H1 (cell line): ENCODE measurements around the gene CALML4.
"Not testable (repeated sequence)": the region's sequence is repeated elsewhere in the genome, so short reads cannot be mapped to it uniquely, and the experiment has no call there.

ENCODE experiments used
- CHD7 ChIP-seq: fragments of 300-600 bp; sonication (generic); IDR thresholded peaks from 2 replicates; pipeline ENCODE4 v1.7.1; 2012; ENCODE audit warnings: low read length, moderate library complexity, mild to moderate bottlenecking, inconsistent platforms; ENCODE audit not compliant: insufficient replicate concordance
- CTCF ChIP-seq, 3 experiments: IDR thresholded peaks; 1 replicate in 2 of 3; 2 replicates in 1 of 3; pipeline versions ENCODE4 v1.5.1 to v1.6.1; 2011; ENCODE audit warnings: low read length in 3 of 3, mild to moderate bottlenecking in 3 of 3, inconsistent platforms in 2 of 3, low read depth in 1 of 3, moderate library complexity in 1 of 3; ENCODE audit not compliant: insufficient read depth in 1 of 3; ENCODE audit errors: control extremely low read depth in 1 of 3
- EP300 ChIP-seq, 2 experiments: IDR thresholded peaks; 1 replicate in 1 of 2; 2 replicates in 1 of 2; pipeline ENCODE4 v1.6.1; 2011 to 2012; ENCODE audit warnings: low read depth in 2 of 2, low read length in 2 of 2, mild to moderate bottlenecking in 2 of 2, borderline replicate concordance in 1 of 2, inconsistent platforms in 1 of 2, moderate library complexity in 1 of 2
- EZH2 ChIP-seq: fragments of 200-600 bp; sonication (generic); IDR thresholded peaks from 2 replicates; pipeline ENCODE4 v1.7.1; 2012; ENCODE audit warnings: low read depth, mild to moderate bottlenecking, moderate library complexity, low read length, inconsistent platforms; ENCODE audit not compliant: severe bottlenecking
- MAX ChIP-seq: IDR thresholded peaks from 2 replicates; pipeline ENCODE4 v1.6.1; 2012; ENCODE audit warnings: inconsistent platforms
- NRF1 ChIP-seq: IDR thresholded peaks from 2 replicates; pipeline ENCODE4 v1.6.1; 2011; ENCODE audit warnings: mild to moderate bottlenecking, low read depth, low read length, improper control_type of control experiment
- PHF8 ChIP-seq: fragments of 200-600 bp; sonication (generic); conservative IDR thresholded peaks from 2 replicates; pipeline ENCODE4 v1.7.1; 2012; ENCODE audit warnings: low read depth, mild to moderate bottlenecking, inconsistent platforms, low read length, moderate library complexity
- SRF ChIP-seq: IDR thresholded peaks from 2 replicates; pipeline ENCODE4 v1.6.1; 2011; ENCODE audit warnings: mild to moderate bottlenecking, low read depth, low read length, moderate library complexity
- SUZ12 ChIP-seq: fragments of 200-600 bp; sonication (generic); IDR thresholded peaks from 2 replicates; pipeline ENCODE4 v1.6.1; 2012; ENCODE audit warnings: mild to moderate bottlenecking, inconsistent platforms, low read length, moderate library complexity, mixed read lengths
- TAF1 ChIP-seq: IDR thresholded peaks from 2 replicates; pipeline ENCODE4 v1.6.1; 2011; ENCODE audit warnings: mild to moderate bottlenecking, low read depth, low read length
- TF ChIP-seq, protein P1 (sequence below): IDR thresholded peaks from 2 replicates; pipeline ENCODE4 v1.6.1; 2011; ENCODE audit warnings: low read depth, mild to moderate bottlenecking, low read length; ENCODE audit not compliant: insufficient read depth

DNA sequence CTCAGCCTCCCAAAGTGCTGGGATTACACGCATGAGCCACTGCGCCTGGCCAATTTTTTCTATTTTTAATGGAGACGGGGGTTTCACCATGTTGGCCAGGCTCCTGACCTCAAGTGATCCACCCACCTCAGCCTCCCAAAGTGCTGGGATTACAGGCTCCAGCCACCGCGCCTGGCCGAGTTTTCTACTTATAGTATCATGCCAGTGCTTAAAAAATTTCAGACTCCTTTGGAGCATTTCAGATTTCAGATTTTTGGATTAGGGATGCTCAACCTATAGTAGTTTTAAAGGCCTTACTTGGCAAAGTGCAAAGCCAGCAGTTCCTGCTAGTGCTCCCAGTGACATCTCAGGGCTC is 8.3 kb upstream of the CALML4 start:
- TF ChIP-seq CTCF (IDR thresholded peaks at IDR 0.05; ENCODE audit: control extremely low read depth in 1 of 3, insufficient read depth in 1 of 3, low read depth in 1 of 3, low read length in 3 of 3); EP300 (IDR thresholded peaks at IDR 0.05; ENCODE audit: borderline replicate concordance in 1 of 2, low read depth in 2 of 2, low read length in 2 of 2); EZH2; MAX; PHF8; SRF; NRF1; CHD7; TAF1; SUZ12: not testable (repeated sequence)
- TF ChIP-seq, protein P1, sequence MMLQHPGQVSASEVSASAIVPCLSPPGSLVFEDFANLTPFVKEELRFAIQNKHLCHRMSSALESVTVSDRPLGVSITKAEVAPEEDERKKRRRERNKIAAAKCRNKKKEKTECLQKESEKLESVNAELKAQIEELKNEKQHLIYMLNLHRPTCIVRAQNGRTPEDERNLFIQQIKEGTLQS: not testable (repeated sequence)
